ENCODE results near the gene HPDL.
A peak's percentile ranks its signal among the peaks of the same experiment; 100 is the strongest.
"Not testable (repeated sequence)": the region's sequence is repeated elsewhere in the genome, so short reads cannot be mapped to it uniquely, and the experiment has no call there.

The HPDL gene

DNA sequence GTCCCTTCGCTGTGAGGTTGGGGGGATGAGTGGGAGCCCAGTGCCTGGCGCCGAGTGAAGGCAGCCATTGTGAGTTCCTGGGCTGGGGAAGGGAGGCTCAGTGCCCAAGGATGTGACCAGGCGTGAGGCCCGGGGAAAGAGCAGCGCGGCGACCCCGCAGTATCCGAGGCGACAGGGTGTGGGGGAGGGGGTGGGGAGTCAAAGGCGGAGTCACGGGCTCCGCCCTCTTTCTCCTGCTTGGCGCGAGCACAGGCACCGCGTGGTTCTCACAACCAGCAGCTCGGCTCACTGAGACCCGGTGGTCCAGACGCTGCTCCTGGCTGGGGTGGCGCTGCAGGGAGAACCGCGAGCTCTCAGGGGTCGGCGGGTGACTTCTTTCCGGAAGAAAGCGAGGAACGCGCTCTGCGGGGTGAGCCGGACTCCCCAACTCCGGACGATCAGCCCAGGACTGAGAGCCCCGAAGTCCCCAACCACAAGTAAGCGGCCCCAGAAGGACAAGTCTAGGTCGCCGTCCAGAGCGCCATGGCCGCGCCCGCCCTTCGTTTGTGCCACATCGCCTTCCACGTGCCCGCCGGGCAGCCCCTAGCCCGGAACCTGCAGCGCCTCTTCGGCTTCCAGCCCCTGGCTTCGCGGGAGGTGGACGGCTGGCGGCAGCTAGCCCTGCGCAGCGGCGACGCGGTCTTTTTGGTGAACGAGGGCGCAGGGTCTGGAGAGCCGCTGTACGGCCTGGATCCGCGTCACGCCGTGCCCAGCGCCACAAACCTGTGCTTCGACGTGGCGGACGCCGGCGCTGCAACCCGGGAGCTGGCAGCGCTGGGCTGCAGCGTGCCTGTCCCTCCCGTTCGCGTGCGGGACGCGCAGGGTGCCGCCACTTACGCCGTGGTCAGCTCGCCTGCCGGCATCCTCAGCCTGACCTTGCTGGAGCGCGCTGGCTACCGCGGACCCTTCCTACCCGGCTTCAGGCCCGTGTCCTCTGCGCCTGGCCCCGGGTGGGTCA lies at the start of gene HPDL:
Gene HPDL (plus strand): TSS at position 269 of the 997 bp plus-strand sequence. CDS start 254 bp downstream, at position 523.
- Mint-ChIP-seq H3K36me3 (peaks cover 12% of the 10 kb centered on the region), H3K27me3 (no peaks in the 10 kb centered on the region), H3K27ac (peak within 1 kb of the TSS; percentile 75), H3K4me1 (peaks cover 16% of the 10 kb centered on the region), H3K4me3 (peak within 1 kb of the TSS; percentile 82), H3K9me3 (no peaks in the 10 kb centered on the region)
- ATAC-seq = peak; percentile 87

DNA sequence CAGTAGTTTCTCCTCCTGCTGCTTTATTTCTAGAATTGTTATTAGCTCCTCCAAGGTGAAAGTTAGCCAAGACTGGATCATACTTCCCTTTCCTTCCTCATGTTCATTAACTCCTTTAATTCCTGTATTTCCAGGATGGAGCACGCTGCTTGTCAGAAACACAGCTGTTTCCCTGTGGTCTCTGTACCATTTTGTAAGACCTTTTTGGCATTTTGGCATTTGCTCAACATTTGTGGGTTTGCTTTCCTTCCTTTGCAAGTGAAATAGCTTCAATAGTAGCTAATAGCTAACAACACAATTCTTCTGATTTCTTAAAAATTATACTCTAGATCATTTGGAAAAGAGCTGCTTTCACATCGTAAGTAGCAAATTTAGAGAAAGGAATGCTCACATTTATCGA lies 44.3 kb upstream of the HPDL start:
- Mint-ChIP-seq H3K27me3 (peaks cover 17% of the 10 kb centered on the region), H3K27ac (no peak overlapping the region), H3K4me1 (no peaks in the 10 kb centered on the region), H3K9me3 (peaks cover 8% of the 10 kb centered on the region), H3K36me3 (peaks cover 19% of the 10 kb centered on the region), H3K4me3 (no peak overlapping the region)
- ATAC-seq = no peak

DNA sequence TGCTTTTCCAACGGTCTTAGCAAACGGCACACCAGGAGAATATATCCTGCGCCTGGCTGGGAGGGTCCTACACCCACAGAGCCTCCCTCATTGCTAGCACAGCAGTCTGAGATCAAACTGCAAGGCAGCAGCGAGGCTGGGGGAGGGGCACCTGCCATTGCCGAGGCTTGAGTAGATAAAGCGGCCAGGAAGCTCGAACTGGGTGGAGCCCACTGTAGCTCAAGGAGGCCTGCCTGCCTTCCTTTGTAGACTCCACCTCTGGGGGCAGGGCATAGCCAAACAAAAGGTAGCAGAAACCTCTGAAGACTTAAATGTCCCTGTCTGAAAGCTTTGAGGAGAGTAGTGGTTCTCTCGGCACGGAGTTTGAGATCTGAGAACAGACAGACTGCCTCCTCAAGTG lies 41.8 kb upstream of the HPDL start:
- not testable (repeated sequence) for H3K4me3 Mint-ChIP-seq, H3K27me3 Mint-ChIP-seq, H3K27ac Mint-ChIP-seq, H3K4me1 Mint-ChIP-seq, H3K36me3 Mint-ChIP-seq, ATAC-seq, H3K9me3 Mint-ChIP-seq

DNA sequence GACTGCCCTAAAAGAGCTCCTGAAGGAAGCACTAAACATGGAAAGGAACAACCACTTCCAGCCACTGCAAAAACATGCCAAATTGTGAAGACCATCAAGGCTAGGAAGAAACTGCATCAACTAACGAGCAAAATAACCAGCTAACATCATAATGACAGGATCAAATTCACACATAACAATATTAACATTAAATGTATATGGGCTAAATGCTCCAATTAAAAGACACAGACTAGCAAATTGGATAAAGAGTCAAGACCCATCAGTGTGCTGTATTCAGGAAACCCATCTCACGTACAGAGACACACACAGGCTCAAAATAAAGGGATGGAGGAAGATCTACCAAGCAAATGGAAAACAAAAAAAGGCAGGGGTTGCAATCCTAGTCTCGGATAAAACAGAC lies 40.2 kb upstream of the HPDL start:
- not testable (repeated sequence) for ATAC-seq

DNA sequence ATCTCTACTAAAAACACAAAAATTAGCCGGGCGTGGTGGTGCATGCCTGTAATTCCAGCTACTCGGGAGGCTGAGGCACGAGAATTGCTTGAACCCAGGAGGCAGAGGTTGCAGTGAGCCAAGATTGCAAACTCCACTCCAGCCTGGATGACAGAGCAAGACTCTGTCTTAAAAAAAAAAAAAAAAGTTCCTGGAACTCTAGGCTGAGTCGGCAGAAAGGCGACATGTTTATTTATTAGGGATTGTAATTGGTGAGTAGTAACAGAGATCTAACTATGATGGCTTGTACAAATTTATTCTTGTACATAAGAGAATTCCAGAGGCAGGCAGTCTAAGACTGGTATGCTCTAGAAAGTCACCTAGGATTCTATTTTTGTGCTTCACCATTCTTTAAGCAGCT lies 35.7 kb upstream of the HPDL start:
- H3K4me3 Mint-ChIP-seq, ATAC-seq, H3K27me3 Mint-ChIP-seq, H3K4me1 Mint-ChIP-seq, H3K9me3 Mint-ChIP-seq, H3K36me3 Mint-ChIP-seq, H3K27ac Mint-ChIP-seq: not testable (repeated sequence)

More for the DNA sequence above, 40.2 kb upstream of the HPDL start:
- not testable (repeated sequence) for H3K9me3 Mint-ChIP-seq, H3K36me3 Mint-ChIP-seq, H3K4me3 Mint-ChIP-seq, H3K4me1 Mint-ChIP-seq, H3K27ac Mint-ChIP-seq, H3K27me3 Mint-ChIP-seq

DNA sequence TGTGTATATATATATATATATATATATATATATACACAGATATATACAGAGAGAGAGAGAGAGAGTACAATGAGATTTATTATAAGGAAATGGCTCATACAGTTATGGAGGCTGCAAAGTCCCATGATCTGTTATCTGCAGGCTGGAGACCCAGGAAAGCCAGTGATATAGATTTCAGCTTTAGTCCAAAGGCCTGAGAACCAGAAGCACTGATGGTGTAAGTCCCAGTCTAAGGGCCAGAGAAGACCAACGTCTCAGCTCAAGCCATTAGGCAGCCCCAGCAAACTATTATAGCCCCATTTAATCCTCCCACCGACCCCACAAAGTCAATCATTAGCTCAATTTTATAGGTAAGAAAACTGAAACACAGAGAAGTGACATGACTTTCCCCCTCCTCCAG lies 35.0 kb upstream of the HPDL start:
- no peaks in the 10 kb centered on the region for H3K36me3 Mint-ChIP-seq
- H3K9me3 Mint-ChIP-seq = no peaks in the 10 kb centered on the region
- H3K4me1 Mint-ChIP-seq = no peaks in the 10 kb centered on the region
- no peak overlapping the region for H3K27ac Mint-ChIP-seq
- no peaks in the 10 kb centered on the region for H3K27me3 Mint-ChIP-seq
- no peak for ATAC-seq
- H3K4me3 Mint-ChIP-seq = no peak overlapping the region

DNA sequence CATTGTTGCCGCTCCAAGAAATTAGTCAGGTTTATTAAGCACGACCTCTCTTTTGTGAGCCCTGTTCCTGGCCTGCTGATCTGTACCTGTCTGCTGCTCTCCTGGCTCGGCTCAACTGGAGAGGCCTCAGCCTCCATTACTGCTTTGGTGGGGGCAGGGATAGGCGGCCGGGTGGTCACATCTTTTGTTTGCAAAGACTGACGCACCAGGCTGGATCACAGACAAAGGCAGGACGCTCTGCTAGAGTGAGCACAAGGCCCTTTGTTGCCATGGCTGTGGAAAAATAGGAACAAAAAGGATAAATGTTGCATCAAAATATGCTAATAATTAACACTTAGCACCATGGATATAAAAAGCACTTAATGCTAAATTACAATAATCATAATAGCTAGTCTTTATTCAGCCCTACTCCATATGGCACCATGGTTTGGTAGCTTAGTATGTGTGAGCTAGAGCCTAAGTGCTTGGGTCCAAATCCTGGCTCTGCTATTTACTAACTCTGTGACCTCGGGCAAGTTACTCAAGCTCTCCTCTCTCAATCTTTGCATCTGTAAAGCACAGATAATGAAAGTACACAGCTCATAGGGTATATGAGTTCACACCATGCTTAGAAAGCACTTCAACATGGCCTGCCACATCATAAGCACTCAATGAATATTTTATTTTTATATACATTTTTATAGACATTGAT lies 28.9 kb upstream of the HPDL start:
- Mint-ChIP-seq H3K4me3 (no peak overlapping the region), H3K4me1 (no peaks in the 10 kb centered on the region), H3K9me3 (no peaks in the 10 kb centered on the region), H3K36me3 (no peaks in the 10 kb centered on the region), H3K27ac (no peak overlapping the region), H3K27me3 (no peaks in the 10 kb centered on the region)
- no peak for ATAC-seq

DNA sequence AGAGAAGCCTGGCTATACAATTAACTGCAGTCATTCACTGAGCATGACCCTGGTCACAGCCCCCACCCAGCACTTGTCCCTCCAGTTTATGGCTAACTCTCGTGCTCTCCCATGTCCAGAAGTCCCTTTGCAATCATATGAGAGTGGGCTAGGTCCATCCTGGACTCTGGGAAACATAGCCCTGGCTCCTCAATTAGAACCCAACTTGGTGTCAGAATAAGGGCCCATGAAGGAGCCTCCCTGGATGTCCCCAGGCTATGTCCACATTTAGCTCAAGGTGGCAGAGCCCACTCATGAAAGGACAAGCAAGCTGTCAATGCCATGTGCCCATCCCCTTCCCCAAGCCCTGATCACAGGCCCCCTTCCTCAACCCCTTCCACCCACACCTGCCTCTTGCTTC lies 27.4 kb upstream of the HPDL start:
- no peak for ATAC-seq
- Mint-ChIP-seq H3K36me3 (no peaks in the 10 kb centered on the region), H3K27ac (no peak overlapping the region), H3K9me3 (no peaks in the 10 kb centered on the region), H3K4me3 (no peak overlapping the region), H3K4me1 (peaks cover 3% of the 10 kb centered on the region), H3K27me3 (no peaks in the 10 kb centered on the region)

DNA sequence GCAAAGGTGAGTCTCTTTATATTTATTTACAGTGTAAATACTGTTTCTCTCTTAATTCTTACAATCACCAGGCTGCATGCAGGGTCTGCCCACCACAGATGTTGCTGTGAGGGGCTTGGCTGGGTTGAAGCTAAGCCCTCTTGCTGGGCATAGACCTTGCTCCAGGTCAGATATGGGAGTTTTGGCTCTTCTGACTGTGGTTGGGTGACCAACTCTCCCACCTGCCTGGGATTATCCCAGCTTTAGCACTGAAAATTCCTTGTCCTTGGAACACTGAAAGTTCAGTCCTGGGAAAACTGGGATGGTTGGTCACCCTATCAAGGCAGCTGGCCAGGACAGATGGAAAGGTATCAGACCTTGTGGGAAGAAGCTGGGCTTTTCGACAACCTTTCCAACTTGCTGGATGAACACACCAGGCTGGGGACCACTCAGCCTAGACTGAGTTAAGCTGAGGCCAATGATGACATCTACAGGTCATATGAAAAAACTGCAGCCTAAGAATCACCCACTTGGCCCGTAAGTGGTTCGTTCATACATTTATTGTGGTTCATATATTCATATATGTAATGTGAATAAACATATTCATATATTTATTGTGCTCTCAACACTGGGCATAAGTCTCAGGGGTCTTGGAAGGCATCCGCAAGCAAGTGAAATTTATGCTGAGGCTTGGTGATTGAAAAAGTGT lies 26.6 kb upstream of the HPDL start:
- no peak for ATAC-seq
- Mint-ChIP-seq H3K27me3 (no peaks in the 10 kb centered on the region), H3K9me3 (no peaks in the 10 kb centered on the region), H3K36me3 (no peaks in the 10 kb centered on the region), H3K4me3 (no peak overlapping the region), H3K4me1 (peaks cover 11% of the 10 kb centered on the region), H3K27ac (no peak overlapping the region)

DNA sequence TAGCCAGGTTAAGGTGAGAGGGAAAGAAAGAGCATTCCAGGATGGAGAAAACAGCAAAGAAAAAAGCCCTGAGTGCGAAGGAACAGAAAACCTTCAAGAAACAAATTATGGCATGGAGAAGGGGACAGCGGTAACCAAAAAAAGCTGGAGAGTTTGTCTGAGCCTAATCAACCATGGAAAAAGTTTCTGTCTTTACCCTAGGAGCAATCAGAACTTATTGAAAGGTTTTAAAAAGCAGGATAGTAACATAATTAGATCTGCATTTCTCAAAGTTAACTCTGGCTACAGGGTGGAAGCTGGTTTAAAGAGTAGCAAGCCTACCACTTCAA lies 26.1 kb upstream of the HPDL start:
- Mint-ChIP-seq H3K27ac (no peak overlapping the region), H3K4me1 (peaks cover 16% of the 10 kb centered on the region), H3K36me3 (no peaks in the 10 kb centered on the region), H3K27me3 (no peaks in the 10 kb centered on the region), H3K4me3 (no peak overlapping the region), H3K9me3 (no peaks in the 10 kb centered on the region)
- ATAC-seq = no peak

DNA sequence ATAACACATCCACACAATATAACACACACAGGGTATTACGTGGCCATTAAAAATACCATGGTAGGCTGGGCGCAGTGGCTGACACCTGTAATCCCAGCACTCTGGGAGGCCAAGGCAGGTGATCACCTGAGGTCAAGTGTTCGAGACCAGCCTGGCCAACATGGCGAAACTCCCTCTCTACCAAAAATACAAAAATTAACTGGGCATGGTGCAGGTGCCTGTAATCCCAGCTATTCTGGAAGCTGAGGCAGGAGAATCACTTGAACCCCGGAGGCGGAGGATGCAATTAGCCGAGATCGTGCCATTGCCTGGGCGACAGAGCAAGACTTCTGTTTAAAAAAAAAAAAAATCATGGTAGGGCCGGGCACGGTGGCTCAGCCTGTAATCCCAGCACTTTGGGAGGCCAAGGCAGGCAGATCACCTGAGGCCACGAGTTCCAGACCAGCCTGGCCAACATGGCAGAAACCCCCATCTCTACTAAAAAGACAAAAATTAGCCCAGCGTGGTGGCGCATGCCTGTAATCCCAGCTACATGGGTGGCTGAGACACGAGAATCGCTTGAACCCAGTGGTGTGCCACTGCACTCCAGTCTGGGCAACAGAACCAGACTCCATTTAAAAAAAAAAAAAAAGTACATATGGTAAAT lies 24.1 kb upstream of the HPDL start:
- Mint-ChIP-seq H3K27ac (peak overlapping the region; percentile 94), H3K36me3 (no peaks in the 10 kb centered on the region), H3K9me3 (no peaks in the 10 kb centered on the region), H3K4me3 (peak overlapping the region; percentile 83), H3K4me1 (peaks cover 31% of the 10 kb centered on the region), H3K27me3 (no peaks in the 10 kb centered on the region)
- ATAC-seq = no peak

DNA sequence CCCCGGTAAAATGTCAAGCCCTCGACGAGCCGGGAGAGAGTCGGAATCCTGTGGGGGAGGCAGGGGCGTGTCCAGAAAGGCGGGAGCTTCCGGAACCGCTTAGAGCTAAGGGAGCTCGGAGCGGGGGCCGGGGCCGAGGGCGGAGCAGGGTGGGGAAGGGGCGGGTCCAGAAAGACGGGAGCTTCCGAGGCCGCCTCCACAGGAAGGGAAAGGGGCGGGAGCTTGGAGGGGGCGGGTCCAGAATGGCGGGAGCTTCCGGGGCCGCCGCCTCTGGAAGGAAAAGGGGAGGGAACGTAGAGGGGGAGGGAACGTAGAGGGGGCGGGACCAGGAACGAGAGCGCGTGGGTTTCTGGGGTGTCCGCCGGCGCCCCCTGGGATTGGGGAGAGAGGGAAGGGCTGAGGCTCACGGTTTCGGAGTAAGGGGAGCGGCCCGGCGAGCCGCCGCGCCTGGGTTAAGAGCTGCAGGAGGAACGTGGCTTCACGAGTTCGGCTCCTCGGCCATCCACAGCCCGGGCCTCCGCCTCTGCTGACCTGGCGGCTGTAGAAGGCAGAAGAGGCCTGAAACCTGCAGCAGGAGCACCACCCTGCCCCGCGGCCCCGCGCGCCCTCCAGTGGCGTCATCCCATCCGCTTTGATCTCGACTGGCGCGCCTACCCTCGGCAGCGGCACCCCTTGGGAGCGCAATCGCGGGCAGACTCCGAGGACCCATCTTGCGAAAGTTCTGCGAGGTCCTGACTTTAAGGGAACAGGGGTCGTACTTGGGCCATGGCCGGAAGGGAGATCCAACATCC lies 23.0 kb upstream of the HPDL start:
- H3K4me3 Mint-ChIP-seq = peak overlapping the region; percentile 83
- H3K4me1 Mint-ChIP-seq = peaks cover 31% of the 10 kb centered on the region
- peak overlapping the region; percentile 94 for H3K27ac Mint-ChIP-seq
- H3K9me3 Mint-ChIP-seq = no peaks in the 10 kb centered on the region
- no peaks in the 10 kb centered on the region for H3K27me3 Mint-ChIP-seq
- ATAC-seq = peak; percentile 93
- no peaks in the 10 kb centered on the region for H3K36me3 Mint-ChIP-seq

DNA sequence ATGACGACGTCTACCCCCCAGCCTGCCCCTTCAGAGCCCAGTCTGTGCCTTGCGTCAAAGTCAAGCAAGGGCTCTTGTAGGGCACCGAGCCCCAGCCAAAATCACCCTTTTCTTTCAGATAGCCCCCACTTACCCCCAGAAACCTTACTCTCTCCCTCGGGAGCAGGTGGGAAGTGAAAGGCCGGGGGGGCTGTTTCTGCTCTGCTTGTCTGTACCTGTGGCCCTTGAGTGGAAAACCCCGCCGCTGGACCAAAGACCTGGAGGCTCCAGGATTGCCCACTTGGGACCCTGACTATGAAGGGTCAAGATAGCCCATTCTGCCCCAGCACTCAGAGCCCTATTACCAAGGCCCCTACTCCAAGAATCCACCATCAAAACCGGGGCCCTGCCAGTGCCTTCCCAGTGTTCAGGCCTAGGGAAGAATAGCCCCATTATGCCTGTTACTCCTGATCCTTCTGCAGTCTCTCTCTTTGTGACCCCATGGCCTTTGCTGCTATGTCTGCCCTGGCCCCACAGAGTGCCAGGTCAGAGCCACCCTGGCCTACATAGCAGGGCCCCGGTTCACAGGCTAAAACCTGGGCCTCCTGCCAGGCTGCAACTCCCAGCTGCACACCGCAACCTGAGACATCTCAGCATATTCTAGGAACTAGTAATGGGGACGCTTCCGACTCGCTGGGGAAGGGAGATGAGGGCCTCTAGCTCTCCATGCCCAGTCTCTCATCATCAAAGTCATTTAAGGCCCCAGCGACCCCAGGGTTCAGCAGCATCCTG lies 22.2 kb upstream of the HPDL start:
- peak overlapping the region; percentile 94 for H3K27ac Mint-ChIP-seq
- ATAC-seq = no peak
- no peaks in the 10 kb centered on the region for H3K27me3 Mint-ChIP-seq
- peak overlapping the region; percentile 83 for H3K4me3 Mint-ChIP-seq
- H3K4me1 Mint-ChIP-seq = peaks cover 31% of the 10 kb centered on the region
- H3K36me3 Mint-ChIP-seq = no peaks in the 10 kb centered on the region
- H3K9me3 Mint-ChIP-seq = no peaks in the 10 kb centered on the region

DNA sequence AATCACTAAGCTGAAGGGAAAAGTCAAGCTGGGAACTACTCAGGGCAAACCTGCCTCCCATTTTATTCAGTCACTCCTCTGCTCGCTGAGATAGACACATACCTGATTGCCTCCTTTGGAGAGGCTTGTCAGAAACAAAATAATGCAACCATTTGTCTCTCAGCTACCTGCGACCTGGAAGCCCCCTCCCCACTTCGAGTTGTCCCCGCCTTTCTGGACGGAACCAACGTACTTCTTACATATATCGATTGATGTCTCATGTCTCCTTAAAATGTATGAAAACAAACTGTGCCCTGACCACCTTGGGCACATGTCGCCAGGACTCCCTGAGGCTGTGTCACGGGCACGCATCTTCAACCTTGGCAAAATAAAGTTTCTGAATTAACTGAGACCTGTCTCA lies 21.5 kb upstream of the HPDL start:
- Mint-ChIP-seq H3K27me3 (no peaks in the 10 kb centered on the region), H3K9me3 (no peaks in the 10 kb centered on the region), H3K4me1 (peaks cover 31% of the 10 kb centered on the region), H3K27ac (peak overlapping the region; percentile 94), H3K36me3 (no peaks in the 10 kb centered on the region), H3K4me3 (peak overlapping the region; percentile 40)
- ATAC-seq = no peak

All from stimulated activated memory B cell treated with anti-CD40 and anti-IgM and Interleukin-4, amounts not matched to agents 10 μg/mL and 1 μg/mL and 100 μg/mL, for 72 hours (primary cell).